HG02840 (cell line): Measurements from ENCODE around the gene RIOK1.

Experiments used
- ATAC-seq: cut with Tn5 transposase; IDR thresholded peaks from one replicate; pipeline ENCODE4 v1.9.1; 2021; ENCODE audit warnings: mild to moderate bottlenecking, moderate library complexity, moderate number of reproducible peaks; ENCODE audit not compliant: unreplicated experiment, low FRiP score

Gene RIOK1

GRCh38 chr6:7406743-7407142, 17.1 kb downstream of the RIOK1 start:
- no peak for ATAC-seq

GRCh38 chr6:7409740-7410139, 20.1 kb downstream of the RIOK1 start:
- ATAC-seq, result no peak

GRCh38 chr6:7410851-7411250, 21.2 kb downstream of the RIOK1 start:
- ATAC-seq, result no peak

- no peak for ATAC-seq
These were observed 21.7 kb downstream of the RIOK1 start for GRCh38 chr6:7411328-7411727.

- ATAC-seq, result no peak
These were observed 23.7 kb downstream of the RIOK1 start for GRCh38 chr6:7413151-7413823.

- no peak for ATAC-seq
These were observed 25.2 kb downstream of the RIOK1 start for GRCh38 chr6:7414811-7415210.

- no peak for ATAC-seq
These were observed 28.1 kb downstream of the RIOK1 start for GRCh38 chr6:7417684-7418083.

GRCh38 chr6:7418238-7418905, 28.8 kb downstream of the RIOK1 start:
- no peak for ATAC-seq

GRCh38 chr6:7419065-7419464, 29.5 kb downstream of the RIOK1 start:
- no peak for ATAC-seq

- no peak for ATAC-seq
These were observed 31.5 kb downstream of the RIOK1 start for GRCh38 chr6:7421066-7421465.

- ATAC-seq, result no peak
These were observed 34.5 kb downstream of the RIOK1 start for GRCh38 chr6:7424058-7424457.

- no peak for ATAC-seq
These were observed 35.6 kb downstream of the RIOK1 start for GRCh38 chr6:7424967-7425807.

GRCh38 chr6:7425808-7426190, 36.2 kb downstream of the RIOK1 start:
- no peak for ATAC-seq

- no peak for ATAC-seq
These were observed 37.0 kb downstream of the RIOK1 start for GRCh38 chr6:7426447-7427169.

GRCh38 chr6:7431313-7431673, 41.7 kb downstream of the RIOK1 start:
- ATAC-seq, result no peak

GRCh38 chr6:7431674-7432390, 42.2 kb downstream of the RIOK1 start:
- ATAC-seq, result no peak

- no peak for ATAC-seq
These were observed 42.9 kb downstream of the RIOK1 start for GRCh38 chr6:7432391-7433120.

- no peak for ATAC-seq
These were observed 43.6 kb downstream of the RIOK1 start for GRCh38 chr6:7433121-7433617.

- ATAC-seq, result no peak
These were observed 45.1 kb downstream of the RIOK1 start for GRCh38 chr6:7434672-7435071.
